HG03442 (cell line): ENCODE measurements around the gene KIR2DL3.
"Not testable (repeated sequence)": the region's sequence is repeated elsewhere in the genome, so short reads cannot be mapped to it uniquely, and the experiment has no call there.

Experiments used
- ATAC-seq: cut with Tn5 transposase; IDR thresholded peaks from one replicate; pipeline ENCODE4 v1.9.1; 2021; ENCODE audit warnings: mild to moderate bottlenecking, moderate library complexity; ENCODE audit not compliant: unreplicated experiment

KIR2DL3 gene

DNA sequence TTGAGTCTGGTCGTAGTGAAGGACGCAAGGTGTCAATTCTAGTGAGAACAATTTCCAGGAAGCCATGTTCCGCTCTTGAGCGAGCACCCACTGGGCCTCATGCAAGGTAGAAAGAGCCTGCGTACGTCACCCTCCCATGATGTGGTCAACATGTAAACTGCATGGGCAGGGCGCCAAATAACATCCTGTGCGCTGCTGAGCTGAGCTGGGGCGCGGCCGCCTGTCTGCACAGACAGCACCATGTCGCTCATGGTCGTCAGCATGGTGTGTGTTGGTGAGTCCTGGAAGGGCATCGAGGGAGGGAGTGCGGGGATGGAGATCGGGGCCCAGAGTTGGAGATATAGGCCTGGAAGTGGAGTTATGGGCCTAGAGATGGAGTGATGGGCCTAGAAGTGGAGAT is at the start of gene KIR2DL3:
Gene KIR2DL3 (plus strand): TSS at position 208 of the 400 bp plus-strand sequence. CDS start 33 bp downstream, at position 241.
- ATAC-seq: not testable (repeated sequence)

DNA sequence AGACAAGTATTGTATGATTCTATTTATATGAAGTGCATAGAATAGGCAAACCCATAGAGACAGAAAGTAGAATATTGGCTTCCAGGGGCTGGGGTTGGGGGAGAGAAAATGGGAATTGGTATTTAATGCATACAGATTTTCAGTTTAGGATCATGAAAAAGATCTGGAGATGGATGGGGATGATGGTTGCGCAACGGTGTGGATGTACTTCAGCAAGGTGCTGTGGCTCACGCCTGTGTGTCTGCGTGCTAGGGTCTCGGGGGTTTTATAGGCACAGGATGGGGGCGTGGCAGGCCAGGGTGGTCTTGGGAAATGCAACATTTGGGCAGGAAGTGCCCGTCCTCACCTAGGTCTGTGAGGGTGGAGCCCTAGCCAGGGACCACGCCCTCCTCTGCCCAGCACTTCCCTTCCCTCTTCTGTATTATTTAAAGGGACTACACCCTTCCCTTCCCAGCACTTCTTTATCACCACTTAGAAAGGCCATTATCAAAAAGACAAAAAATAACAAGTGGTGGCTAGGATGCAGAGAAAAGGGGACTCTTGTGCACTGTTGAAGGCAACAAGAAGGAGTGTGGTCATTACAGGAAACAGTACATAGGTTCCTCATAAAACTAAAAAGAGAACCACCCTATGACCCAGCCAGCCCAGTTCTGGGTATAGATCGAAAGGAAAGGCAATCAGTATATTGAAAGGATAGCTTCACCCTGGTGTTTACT is 46.6 kb upstream of the KIR2DL3 start:
- no peak for ATAC-seq

DNA sequence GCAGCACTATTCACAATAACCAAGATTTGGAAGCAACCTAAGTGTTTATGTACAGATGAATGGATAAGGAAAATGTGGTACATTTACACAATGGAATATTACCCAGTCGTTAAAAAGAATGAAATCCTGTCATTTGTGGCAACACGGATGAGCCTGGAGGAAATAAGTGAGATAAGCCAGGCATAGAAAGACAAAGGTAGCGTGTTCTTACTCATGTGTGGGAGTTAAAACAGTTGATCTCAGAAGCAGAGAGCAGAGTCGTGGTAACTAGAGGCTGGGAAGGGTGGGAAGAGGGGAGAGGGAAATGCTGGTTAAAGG is 46.1 kb upstream of the KIR2DL3 start:
- ATAC-seq: no peak

DNA sequence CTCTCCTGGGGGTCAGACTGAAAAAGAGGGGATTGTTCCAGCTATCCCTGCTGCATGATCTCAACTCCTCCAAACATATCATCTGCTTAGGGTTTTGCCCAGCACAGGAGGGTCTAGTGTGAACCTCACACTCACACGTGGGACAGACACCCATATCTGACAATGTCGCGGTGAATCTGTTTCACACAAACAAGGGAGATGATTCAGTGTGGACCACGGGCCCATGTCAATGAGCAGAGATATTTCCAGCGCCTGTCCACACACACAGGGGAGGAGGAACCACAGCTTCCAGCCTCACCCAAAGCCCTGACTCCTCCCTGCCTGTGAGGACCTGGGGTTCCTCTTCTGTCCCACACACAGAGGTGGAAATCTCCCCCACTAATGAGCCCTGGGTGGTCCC is 43.7 kb upstream of the KIR2DL3 start:
- no peak for ATAC-seq

DNA sequence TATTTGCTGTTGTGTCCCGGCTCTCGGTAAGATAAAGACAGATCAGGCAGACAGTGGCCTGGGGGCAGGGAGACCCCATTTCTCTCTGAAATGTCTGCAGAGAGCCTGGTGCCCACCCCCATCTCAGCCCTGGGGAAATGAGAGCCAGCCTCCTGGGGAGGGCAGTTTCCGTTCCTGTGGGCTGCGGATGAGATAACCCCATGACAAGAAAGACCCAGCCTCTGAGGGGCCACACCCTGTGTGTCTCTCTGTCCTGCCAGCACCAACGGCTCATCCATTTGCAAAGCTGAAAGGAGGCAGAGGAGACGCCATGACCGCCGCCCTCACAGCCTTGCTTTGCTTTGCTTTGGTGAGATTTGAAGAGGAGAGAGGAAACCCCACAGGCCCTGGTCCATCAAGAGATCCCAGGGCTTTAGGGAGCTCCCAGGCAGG is 42.2 kb upstream of the KIR2DL3 start:
- ATAC-seq: no peak

DNA sequence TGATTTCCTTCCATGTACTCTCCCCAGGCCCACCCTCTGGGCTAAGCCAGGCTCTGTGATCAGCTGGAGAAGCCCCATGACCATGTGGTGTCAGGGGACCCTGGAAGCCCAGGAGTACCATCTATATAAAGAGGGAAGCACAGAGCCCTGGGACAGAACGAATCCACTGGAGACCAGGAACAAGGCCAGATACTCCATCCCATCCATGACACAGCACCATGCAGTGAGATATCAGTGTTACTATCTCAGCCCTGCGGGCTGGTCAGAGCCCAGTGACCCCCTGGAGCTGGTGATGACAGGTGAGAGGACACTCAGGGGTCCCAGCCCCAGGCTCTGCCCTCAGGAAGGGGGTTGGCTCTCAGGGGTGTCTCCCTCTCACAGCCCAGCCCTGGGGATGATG is 41.5 kb upstream of the KIR2DL3 start:
- no peak for ATAC-seq

DNA sequence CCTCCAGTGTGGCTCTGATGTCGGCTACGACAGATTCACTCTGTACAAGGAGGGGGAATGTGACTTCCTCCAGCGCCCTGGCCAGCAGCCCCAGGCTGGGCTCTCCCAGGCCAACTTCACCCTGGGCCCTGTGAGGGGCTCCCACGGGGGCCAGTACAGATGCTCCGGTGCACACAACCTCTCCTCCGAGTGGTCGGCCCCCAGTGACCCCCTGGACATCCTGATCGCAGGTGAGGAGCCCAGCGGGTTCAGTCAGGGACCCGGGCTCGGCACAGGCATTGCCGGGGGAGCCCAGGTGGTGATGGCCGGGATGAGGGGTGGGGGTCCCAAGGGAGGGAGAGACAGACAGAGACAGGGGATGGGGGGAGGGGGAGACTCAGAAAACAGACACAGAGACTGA is 40.6 kb upstream of the KIR2DL3 start:
- ATAC-seq: not testable (repeated sequence)

DNA sequence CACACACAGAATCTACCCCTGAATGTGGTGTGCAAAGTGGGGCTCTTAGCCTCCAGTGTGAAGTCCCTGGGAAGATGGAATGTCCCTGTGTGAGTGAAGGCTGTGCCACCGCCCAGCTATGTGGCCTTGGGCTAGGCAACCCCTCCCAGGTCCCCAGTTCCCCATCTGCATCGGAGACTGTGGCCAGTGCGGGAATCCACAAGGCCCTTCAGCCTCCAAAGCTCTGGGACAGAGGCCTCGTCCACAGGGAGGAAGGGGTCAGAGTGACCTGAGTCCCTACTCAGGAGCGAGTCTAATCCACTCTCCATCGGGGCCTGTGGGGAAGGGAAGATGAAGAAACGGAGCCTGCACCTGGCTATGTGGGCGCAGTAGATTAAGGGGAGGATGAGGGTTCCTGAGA is 33.4 kb upstream of the KIR2DL3 start:
- no peak for ATAC-seq

DNA sequence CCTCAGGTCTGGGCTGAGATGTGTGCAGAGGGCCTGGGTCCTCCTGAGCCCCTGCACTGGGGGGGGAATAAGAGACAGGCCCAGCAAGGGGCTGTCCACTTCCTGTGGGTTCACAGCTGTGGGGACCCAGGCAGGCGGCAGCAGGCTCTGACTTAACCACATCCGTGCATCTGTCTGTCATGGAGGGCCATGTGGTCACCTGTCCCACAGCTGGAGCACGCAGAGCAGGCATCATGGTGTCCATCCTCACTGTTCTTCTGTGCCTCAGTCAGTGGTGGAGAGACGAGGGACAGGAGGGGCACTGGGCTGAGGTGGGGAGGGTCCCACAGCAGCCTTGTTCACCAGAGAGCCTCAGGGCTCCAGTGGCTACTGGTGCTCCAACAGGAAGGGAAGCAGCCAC is 30.4 kb upstream of the KIR2DL3 start:
- no peak for ATAC-seq

DNA sequence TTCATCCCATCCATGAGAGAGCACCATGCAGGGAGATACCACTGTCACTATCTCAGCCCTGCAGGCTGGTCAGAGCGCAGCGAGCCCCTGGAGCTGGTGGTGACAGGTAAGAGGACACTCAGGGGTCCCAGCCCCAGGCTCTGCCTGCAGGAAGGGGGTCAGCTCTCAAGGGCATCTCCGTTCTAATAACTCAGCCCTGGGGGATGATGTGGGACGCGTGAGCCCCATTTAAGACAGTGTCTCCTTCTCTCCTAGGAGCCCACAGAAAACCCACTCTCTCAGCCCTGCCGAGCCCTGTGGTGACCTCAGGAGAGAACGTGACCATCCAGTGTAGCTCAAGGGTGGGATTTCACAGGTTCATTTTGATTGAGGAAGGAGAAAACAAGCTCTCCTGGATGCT is 29.5 kb upstream of the KIR2DL3 start:
- no peak for ATAC-seq

DNA sequence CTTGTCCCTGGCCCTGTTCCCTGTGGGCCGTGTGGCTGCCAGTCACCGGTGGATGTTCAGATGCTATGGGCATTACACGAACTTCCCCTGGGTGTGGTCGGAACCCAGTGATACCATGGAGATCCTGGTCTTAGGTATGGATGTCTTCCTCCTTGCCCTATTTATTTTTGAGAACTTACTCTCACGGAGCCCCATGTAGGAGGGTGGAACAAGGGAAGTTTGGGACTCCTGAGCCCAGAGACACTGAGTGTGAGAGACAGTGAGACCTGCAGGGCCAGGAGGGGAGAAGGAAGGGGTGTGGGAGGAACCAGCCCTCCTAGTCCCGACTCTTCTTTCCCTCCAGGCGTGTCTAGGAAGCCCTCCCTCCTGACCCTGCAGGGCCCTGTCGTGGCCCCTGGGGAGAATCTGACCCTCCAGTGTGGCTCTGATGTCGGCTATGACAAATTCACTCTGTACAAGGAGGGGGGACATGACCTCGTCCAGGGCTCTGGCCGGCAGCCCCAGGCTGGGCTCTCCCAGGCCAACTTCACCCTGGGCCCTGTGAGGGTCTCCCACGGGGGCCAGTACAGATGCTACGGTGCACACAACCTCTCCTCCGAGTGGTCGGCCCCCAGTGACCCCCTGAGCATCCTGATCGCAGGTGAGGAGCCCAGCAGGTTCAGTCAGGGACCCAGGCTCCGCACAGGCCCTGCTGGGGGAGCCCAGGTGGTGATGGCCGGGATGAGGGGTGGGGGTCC is 28.9 kb upstream of the KIR2DL3 start:
- no peak for ATAC-seq

DNA sequence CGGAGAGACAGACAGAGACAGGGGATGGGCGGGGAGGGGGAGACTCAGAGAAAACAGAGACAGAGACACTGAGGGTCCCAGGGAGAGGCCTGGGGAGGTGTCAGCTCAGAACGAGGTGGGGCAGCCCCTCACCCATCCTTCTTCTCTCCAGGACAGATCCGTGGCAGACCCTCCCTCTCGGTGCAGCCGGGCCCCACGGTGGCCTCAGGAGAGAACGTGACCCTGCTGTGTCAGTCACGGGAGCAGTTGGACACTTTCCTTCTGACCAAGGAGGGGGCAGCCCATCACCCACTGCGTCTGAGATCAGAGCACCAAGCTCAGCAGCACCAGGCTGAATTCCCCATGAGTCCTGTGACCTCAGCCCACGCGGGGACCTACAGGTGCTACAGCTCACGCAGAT is 28.4 kb upstream of the KIR2DL3 start:
- not testable (repeated sequence) for ATAC-seq

DNA sequence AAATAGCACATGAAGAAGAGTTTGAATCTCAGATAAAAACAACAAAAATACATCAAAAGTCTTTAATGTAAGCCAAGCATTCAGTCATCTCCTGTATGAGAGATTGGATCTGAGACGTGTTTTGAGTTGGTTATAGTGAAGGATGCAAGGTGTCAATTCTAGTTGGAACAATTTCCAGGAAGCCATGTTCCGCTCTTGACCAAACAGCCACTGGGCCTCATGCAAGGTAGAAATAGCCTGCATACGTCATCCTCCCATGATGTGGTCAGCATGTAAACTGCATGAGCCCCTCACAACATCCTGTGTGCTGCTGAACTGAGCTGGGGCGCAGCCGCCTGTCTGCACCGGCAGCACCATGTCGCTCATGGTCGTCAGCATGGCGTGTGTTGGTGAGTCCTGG is 14.2 kb upstream of the KIR2DL3 start, which contains the start of gene KIR3DL3:
Gene KIR3DL3 (plus strand): TSS at position 301 of the 400 bp plus-strand sequence. CDS start 55 bp downstream, at position 356.
- ATAC-seq: no peak

DNA sequence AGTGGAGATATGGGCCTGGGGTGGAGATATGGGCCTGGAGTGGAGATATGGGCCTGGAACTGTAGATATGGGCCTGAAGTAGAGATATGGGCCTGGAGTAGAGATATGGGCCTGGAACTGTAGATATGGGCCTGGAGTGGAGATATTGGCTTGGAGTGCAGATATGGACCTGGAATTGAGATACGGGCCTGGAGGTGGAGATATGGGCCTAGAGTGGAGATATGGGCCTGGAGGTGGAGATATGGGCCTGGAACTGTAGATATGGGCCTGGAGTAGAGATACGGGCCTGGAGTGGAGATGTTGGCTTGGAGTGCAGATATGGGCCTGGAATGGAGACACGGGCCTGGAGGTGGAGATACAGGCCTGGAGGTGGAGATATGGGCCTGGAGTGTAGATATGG is 13.7 kb upstream of the KIR2DL3 start:
- no peak for ATAC-seq

DNA sequence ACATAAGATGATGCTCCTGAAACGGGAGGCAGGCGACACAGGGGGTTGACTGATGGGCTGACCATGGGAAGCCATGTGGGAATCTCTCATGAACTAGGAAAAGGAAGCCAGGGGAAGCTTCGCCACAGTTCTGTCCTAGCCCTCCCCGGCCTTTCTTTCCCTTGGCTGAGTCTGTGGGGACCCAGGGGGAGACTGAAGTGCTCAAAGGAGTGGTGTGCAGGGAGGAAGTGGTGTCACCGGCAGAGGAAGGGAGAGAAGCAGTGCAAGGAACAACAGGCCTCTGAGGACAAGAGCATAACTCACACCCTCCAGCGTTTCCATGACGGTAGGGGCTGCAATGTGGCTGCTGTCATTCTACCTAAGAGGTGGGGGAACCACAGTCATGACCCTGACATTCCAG is 13.0 kb upstream of the KIR2DL3 start:
- no peak for ATAC-seq

DNA sequence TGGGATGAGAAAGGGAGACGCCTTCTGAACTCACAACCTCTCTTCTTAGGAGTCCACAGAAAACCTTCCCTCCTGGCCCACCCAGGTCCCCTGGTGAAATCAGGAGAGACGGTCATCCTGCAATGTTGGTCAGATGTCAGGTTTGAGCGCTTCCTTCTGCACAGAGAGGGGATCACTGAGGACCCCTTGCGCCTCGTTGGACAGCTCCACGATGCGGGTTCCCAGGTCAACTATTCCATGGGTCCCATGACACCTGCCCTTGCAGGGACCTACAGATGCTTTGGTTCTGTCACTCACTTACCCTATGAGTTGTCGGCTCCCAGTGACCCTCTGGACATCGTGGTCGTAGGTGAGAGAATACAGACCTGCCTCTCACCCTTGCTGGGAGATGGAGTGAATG is 10.8 kb upstream of the KIR2DL3 start:
- ATAC-seq: no peak

DNA sequence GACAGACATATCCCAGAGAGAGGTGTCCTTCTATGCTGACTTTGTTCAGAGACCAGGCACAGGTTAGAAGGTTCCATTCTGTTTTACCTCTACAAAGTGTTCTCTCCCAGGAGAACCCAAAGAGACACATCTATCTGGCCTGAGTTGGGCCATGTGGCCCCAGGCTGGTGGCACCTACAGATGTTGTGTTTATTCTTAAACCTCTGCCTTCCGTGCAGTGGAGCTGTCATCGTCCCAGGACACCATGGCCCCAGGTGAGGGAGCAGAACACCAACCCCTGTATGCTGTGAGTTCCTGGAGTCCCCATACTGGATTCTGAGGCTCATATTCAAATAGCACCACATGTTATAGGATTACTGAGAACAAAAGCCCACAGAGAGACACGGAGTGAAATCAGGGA is 10.1 kb upstream of the KIR2DL3 start:
- ATAC-seq: no peak

DNA sequence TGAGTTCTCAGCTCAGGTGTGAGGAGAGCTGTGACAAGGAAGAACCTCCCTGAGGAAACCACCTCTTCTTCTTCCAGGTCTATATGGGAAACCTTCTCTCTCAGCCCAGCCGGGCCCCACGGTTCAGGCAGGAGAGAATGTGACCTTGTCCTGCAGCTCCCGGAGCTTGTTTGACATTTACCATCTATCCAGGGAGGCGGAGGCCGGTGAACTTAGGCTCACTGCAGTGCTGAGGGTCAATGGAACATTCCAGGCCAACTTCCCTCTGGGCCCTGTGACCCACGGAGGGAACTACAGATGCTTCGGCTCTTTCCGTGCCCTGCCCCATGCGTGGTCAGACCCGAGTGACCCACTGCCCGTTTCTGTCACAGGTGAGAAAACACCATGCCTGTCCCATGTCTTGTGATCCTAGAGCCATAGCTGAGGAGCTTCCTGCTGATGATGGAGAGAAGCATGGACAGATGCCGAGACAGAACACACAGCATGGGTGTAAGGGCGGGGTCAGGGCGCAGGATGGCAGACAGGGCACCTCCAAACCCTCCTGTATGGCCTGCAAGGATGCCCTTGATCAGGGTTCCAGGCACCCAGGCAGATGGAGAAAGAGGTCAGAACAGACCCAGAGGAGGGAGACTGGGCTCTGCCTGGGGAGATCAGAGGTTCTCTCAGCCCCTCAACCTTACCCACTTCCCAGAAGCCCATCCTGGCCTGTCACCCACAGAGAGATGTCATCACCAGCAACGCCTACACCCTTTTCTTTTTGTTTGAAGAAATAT is 8.7 kb upstream of the KIR2DL3 start:
- no peak for ATAC-seq

DNA sequence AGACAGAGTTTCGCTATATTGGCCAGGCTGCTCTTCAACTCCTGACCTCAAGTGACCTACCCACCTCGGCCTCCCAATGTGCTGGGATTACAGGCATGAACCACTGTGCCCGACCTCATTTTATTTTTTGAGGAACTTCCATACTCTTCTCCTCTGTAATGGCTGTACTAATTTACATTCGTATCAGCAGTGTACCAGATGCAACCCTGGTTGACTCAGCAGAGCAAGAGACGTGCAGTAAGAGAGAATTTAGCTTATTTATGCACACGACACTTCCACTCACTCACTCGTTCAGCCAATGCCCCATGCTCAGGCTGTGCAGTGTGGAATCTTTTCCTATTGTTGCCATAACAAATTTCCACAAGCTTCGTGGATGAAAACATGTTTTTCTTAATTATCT is 7.1 kb upstream of the KIR2DL3 start:
- ATAC-seq: no peak

DNA sequence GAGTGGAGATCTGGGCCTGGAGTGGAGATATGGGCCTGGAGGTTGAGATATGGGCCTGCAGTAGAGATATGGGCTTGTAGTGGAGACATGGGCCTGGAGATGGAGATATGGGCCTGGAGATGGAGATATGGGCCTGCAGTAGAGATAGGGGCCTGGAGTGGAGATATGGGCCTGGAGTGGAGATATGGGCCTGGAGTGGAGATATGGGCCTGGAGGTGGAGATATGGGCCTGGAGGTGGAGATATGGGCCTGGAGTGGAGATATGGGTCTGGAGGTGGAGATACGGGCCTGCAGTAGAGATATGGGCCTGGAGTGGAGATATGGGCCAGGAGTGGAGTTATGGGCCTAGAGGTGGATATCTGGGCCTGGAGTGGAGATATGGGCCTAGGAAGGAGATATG is 402 bp downstream of the KIR2DL3 start:
- no peak for ATAC-seq

DNA sequence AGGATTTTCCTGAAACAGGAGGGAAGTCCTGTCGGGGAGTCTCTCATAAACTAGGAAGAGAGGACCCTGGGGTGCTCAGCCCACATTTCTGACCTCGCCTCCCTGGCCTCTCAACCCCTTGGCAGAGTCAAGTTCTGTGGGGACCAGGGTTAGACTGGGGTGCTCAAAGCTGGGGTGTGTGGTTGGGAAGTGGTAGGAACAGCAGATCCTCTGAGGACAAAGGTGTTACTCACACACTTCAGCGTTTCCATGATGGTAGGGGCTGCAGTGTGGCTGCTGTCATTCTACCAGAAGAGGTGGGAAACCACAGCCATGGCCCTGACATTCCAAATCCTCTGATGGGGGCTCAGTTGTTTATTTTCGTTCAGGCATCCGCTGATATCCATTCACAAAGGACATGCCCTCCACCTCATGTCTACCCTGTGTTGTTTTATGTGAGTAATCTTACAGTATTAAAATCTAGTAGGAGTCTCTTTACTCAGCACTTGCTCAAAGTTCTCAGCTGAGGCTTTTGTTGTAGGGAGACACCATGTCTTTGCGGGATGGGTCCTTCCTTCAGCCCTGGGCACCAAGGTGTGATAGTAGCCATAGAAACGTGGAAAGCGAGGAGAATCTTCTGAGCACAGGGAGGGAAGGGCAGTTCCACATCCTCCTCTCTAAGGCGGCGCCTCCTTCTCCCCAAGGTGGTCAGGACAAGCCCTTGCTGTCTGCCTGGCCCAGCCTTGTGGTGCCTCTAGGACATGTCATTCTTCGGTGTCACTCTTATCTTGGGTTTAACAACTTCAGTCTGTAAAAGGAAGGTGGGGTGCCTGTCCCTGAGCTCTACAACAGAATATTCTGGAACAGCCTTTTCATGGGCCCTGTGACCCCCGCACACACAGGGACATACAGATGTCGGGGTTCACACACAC is 1.5 kb downstream of the KIR2DL3 start:
- ATAC-seq: no peak
